HCT116 (cell line): ENCODE data around the gene NOXA1. TPM values are rescaled to one million over a fixed set of nuclear protein-coding genes. Genes with fewer than 3 reads are reported as not detected.

ENCODE experiments used
- ATAC-seq: fragments of 200-7000 bp; cut with Tn5 transposase; 2 replicates; pipeline ENCODE4 v1.9.1; 2020; ENCODE audit warnings: mild to moderate bottlenecking, moderate library complexity
- BruUV-seq: library from RNA; stranded (reverse); fragments of 400-500 nt; replicated peaks from 2 replicates; lab custom pipeline; 2021; lab: Mats Ljungman, UMichigan
- CTCF ChIA-PET: fragments of 300-600 bp; sonication (Branson Sonifier 250); formaldehyde crosslinking; loops from one replicate; lab custom pipeline; 2021; ENCODE audit warnings: antibody characterized with exemption; lab: Charles Lee
- POLR2A ChIA-PET: fragments of 300-600, 350-600 bp; sonication (Branson Sonifier 250); formaldehyde crosslinking; loops from one replicate; lab custom pipeline; 2021; ENCODE audit warnings: antibody characterized with exemption; lab: Charles Lee
- RAD21 ChIA-PET, 2 experiments: fragments of 300-600 bp; sonication (Branson Sonifier 250); formaldehyde crosslinking; loops; one replicate each; lab custom pipeline; 2023; ENCODE audit warnings: low total read pairs in 2 of 2; ENCODE audit not compliant: uncharacterized antibody in 2 of 2, unreplicated experiment in 2 of 2, low non-redundant PET in 1 of 2; lab: Charles Lee
- DNase-seq: peaks from one replicate; pipeline ENCODE4 v3.0.0-alpha.2; 2010; ENCODE audit warnings: low read depth, low spot score
- H2AFZ ChIP-seq: fragments of 200-600 bp; shearing (Covaris generic), sonication (generic); 2 replicates; pipeline ENCODE4 v1.6.1; 2017; ENCODE audit warnings: low read depth, mixed run types, mixed read lengths, antibody characterized with exemption, low read length; ENCODE audit not compliant: poor library complexity, severe bottlenecking
- H3K27ac ChIP-seq: 2 replicates; pipeline ENCODE4 v1.5.1; 2012; ENCODE audit warnings: low read depth, low read length
- H3K27me3 ChIP-seq: fragments of 200-600 bp; sonication (generic); 2 replicates; pipeline ENCODE4 v1.6.1; 2016; ENCODE audit warnings: mixed run types, low read length, mixed read lengths; ENCODE audit not compliant: insufficient read depth
- H3K36me3 ChIP-seq, 2 experiments: fragments of 200-500 bp in 1 of 2; fragments of 200-600 bp in 1 of 2; sonication (Bioruptor generic) in 1 of 2; sonication (generic) in 1 of 2; 2 replicates each; pipeline versions ENCODE4 v1.5.1 to v1.6.1; 2014 to 2016; ENCODE audit warnings: low read length in 2 of 2, inconsistent platforms in 1 of 2, mixed read lengths in 1 of 2, mixed run types in 1 of 2; ENCODE audit not compliant: insufficient read depth in 2 of 2, control insufficient read depth in 1 of 2
- H3K4me1 ChIP-seq, 2 experiments: fragments of 200-600 bp in 1 of 2; sonication (generic) in 1 of 2; 2 replicates each; pipeline versions ENCODE4 v1.5.1 to v1.6.1; 2012 to 2017; ENCODE audit warnings: low read length in 2 of 2, inconsistent platforms in 1 of 2, mild to moderate bottlenecking in 1 of 2, mixed read lengths in 1 of 2, mixed run types in 1 of 2, moderate library complexity in 1 of 2; ENCODE audit not compliant: insufficient read depth in 2 of 2, control insufficient read depth in 1 of 2
- H3K4me2 ChIP-seq: fragments of 200-600 bp; sonication (generic); 2 replicates; pipeline ENCODE4 v1.6.1; 2017; ENCODE audit warnings: mixed run types, low read length, mixed read lengths
- H3K4me3 ChIP-seq, 2 experiments: fragments of 200-600 bp in 1 of 2; sonication (generic) in 1 of 2; replicated peaks in 1 of 2; 2 replicates each; pipeline ENCODE4 v1.5.1; 2011 to 2016; ENCODE audit warnings: low read length in 2 of 2, control low read depth in 1 of 2, low read depth in 1 of 2, mild to moderate bottlenecking in 1 of 2, mixed read lengths in 1 of 2, mixed run types in 1 of 2
- H3K79me2 ChIP-seq: fragments of 200-600 bp; sonication (generic); 2 replicates; pipeline ENCODE4 v1.6.1; 2017; ENCODE audit warnings: mild to moderate bottlenecking, mixed run types, low read length, moderate library complexity, mixed read lengths; ENCODE audit not compliant: insufficient read depth
- H3K9ac ChIP-seq: fragments of 200-600 bp; sonication (generic); 2 replicates; pipeline ENCODE4 v1.6.1; 2016; ENCODE audit warnings: low read length, mixed read lengths
- H3K9me2 ChIP-seq: fragments of 200-600 bp; sonication (generic), shearing (Covaris generic); 2 replicates; pipeline ENCODE4 v1.6.1; 2017; ENCODE audit warnings: mixed run types, mild to moderate bottlenecking, moderate library complexity; ENCODE audit not compliant: insufficient read depth
- H3K9me3 ChIP-seq, 2 experiments: fragments of 200-500 bp in 1 of 2; fragments of 200-600 bp in 1 of 2; sonication (Bioruptor generic) in 1 of 2; sonication (generic) in 1 of 2; 2 replicates each; pipeline ENCODE4 v1.6.1; 2014 to 2017; ENCODE audit warnings: low read length in 2 of 2, mixed read lengths in 2 of 2, inconsistent platforms in 1 of 2, low read depth in 1 of 2, mild to moderate bottlenecking in 1 of 2, mixed run types in 1 of 2, moderate library complexity in 1 of 2; ENCODE audit not compliant: control insufficient read depth in 1 of 2, insufficient read depth in 1 of 2
- H4K20me1 ChIP-seq: fragments of 200-600 bp; sonication (generic), shearing (Covaris generic); 2 replicates; pipeline ENCODE4 v1.6.1; 2017; ENCODE audit warnings: mixed run types, mild to moderate bottlenecking, moderate library complexity; ENCODE audit not compliant: insufficient read depth
- CBX3 ChIP-seq: IDR thresholded peaks from 2 replicates; pipeline ENCODE4 v1.6.1; 2012; ENCODE audit warnings: low read depth
- CEBPB ChIP-seq: IDR thresholded peaks from 2 replicates; pipeline ENCODE4 v1.6.1; 2012; ENCODE audit warnings: low read depth
- EGR1 ChIP-seq: IDR thresholded peaks from 2 replicates; pipeline ENCODE4 v1.6.1; 2012; ENCODE audit warnings: low read depth
- ELF1 ChIP-seq: IDR thresholded peaks from 2 replicates; pipeline ENCODE4 v1.6.1; 2012; ENCODE audit warnings: low read depth, borderline replicate concordance
- EZH2 ChIP-seq: fragments of 200-600 bp; sonication (generic); IDR thresholded peaks from 2 replicates; pipeline ENCODE4 v1.6.1; 2017; ENCODE audit warnings: antibody characterized with exemption, mixed run types
- EZH2phosphoT487 ChIP-seq: fragments of 200-600 bp; IDR thresholded peaks from 2 replicates; pipeline ENCODE4 v1.6.1; 2018; ENCODE audit warnings: antibody characterized with exemption, borderline replicate concordance
- FOSL1 ChIP-seq: IDR thresholded peaks from 2 replicates; pipeline ENCODE4 v1.6.1; 2012; ENCODE audit warnings: low read depth
- SIN3A ChIP-seq: IDR thresholded peaks from 2 replicates; pipeline ENCODE4 v1.6.1; 2012; ENCODE audit warnings: low read depth
- SRF ChIP-seq: IDR thresholded peaks from 2 replicates; pipeline ENCODE4 v1.6.1; 2012; ENCODE audit warnings: low read depth
- TCF7L2 ChIP-seq: IDR thresholded peaks from 2 replicates; pipeline ENCODE4 v1.7.0; 2011; ENCODE audit warnings: borderline replicate concordance, inconsistent platforms; ENCODE audit not compliant: insufficient read depth, insufficient read length; ENCODE audit errors: extremely low read depth
- YY1 ChIP-seq: IDR thresholded peaks from 2 replicates; pipeline ENCODE4 v1.6.1; 2011; ENCODE audit warnings: low read length, low read depth, moderate library complexity, mild to moderate bottlenecking; ENCODE audit not compliant: insufficient replicate concordance; ENCODE audit errors: extremely low read depth
- intact Hi-C: fragments of 100-400 bp; cut with micrococcal nuclease; formaldehyde crosslinking; loops from 2 replicates; pipeline ENCODE4 v1.10.0; 2022
- total RNA-seq: library from RNA; stranded (reverse); gene quantifications from one replicate; pipeline ENCODE4 v1.2.1, GENCODE V29; 2021; ENCODE audit not compliant: unreplicated experiment
- TF ChIP-seq, protein P1 (sequence below): IDR thresholded peaks from 2 replicates; pipeline ENCODE4 v1.6.1; 2011; ENCODE audit warnings: mild to moderate bottlenecking, low read length, moderate library complexity; ENCODE audit not compliant: insufficient replicate concordance; ENCODE audit errors: extremely low read depth
- TF ChIP-seq, protein P2 (sequence below), 3 experiments: fragments of 200-600 bp in 1 of 3; sonication (generic) in 1 of 3; IDR thresholded peaks in 2 of 3; conservative IDR thresholded peaks in 1 of 3; 2 replicates each; pipeline ENCODE4 v1.5.1; 2012 to 2017; ENCODE audit warnings: low read depth in 2 of 3, low read length in 2 of 3, antibody characterized with exemption in 1 of 3, borderline replicate concordance in 1 of 3, control low read depth in 1 of 3, mild to moderate bottlenecking in 1 of 3, mixed read lengths in 1 of 3, mixed run types in 1 of 3, moderate library complexity in 1 of 3; ENCODE audit not compliant: insufficient read depth in 1 of 3

Gene NOXA1
- total RNA-seq, 1 experiment from 2014 or later: 13.2 TPM

DNA sequence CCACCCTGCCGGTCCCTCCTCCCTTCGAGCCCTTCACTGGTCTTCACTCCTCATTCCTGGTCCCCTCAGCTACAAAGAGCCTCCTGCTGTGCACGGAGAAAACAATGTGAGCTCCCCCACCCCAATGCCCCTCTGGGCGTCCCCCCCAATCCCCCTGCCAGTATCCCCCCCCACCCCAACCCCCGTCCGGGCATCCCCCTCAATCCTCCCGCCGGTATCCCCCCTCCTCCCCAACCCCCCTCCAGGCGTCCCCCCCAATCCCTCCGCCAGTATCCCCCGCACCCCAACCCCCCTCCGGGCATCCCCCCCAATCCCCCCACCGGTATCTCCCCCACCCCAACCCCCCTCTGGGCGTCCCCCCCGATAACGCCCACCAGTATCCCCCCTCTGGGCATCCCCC is 43.0 kb upstream of the NOXA1 start (continued):
- TF ChIP-seq EZH2phosphoT487: no peak

DNA sequence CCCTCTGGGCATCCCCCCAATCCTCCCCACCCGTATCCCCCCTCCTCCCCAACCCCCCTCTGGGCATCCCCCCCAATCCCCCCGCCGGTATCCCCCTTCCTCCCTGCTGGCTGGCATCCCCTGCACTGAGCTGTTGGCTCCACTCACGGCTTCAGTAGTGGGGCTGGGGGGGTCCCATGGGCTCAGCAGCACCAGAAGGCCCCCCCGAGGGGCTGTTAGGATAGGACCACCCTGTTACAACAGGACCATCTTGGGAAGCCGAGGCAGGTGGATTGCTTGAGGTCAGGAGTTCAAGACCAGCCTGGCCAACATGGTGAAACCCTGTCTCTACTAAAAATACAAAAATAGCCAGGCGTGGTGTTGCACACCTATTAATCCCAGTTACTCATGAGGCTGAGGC is 42.6 kb upstream of the NOXA1 start:
- H3K9me2 ChIP-seq: no peaks in the 10 kb centered on the region
- no peaks in the 10 kb centered on the region; a peak in 1 of 4 replicates for H3K36me3 ChIP-seq
- no peak overlapping the region for H2AFZ ChIP-seq
- TF ChIP-seq ELF1 (no peak), TCF7L2 (no peak), EZH2phosphoT487 (no peak), CEBPB (no peak), EGR1 (no peak), CBX3 (no peak), EZH2 (no peak), SIN3A (no peak), FOSL1 (no peak), YY1 (no peak), SRF (no peak)
- TF ChIP-seq, protein P1, sequence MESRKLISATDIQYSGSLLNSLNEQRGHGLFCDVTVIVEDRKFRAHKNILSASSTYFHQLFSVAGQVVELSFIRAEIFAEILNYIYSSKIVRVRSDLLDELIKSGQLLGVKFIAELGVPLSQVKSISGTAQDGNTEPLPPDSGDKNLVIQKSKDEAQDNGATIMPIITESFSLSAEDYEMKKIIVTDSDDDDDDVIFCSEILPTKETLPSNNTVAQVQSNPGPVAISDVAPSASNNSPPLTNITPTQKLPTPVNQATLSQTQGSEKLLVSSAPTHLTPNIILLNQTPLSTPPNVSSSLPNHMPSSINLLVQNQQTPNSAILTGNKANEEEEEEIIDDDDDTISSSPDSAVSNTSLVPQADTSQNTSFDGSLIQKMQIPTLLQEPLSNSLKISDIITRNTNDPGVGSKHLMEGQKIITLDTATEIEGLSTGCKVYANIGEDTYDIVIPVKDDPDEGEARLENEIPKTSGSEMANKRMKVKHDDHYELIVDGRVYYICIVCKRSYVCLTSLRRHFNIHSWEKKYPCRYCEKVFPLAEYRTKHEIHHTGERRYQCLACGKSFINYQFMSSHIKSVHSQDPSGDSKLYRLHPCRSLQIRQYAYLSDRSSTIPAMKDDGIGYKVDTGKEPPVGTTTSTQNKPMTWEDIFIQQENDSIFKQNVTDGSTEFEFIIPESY: no peak
- TF ChIP-seq, protein P2, sequence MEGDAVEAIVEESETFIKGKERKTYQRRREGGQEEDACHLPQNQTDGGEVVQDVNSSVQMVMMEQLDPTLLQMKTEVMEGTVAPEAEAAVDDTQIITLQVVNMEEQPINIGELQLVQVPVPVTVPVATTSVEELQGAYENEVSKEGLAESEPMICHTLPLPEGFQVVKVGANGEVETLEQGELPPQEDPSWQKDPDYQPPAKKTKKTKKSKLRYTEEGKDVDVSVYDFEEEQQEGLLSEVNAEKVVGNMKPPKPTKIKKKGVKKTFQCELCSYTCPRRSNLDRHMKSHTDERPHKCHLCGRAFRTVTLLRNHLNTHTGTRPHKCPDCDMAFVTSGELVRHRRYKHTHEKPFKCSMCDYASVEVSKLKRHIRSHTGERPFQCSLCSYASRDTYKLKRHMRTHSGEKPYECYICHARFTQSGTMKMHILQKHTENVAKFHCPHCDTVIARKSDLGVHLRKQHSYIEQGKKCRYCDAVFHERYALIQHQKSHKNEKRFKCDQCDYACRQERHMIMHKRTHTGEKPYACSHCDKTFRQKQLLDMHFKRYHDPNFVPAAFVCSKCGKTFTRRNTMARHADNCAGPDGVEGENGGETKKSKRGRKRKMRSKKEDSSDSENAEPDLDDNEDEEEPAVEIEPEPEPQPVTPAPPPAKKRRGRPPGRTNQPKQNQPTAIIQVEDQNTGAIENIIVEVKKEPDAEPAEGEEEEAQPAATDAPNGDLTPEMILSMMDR (IDR thresholded peaks at IDR 0.05 in 2 of 3, conservative IDR thresholded peaks at IDR 0.05 in 1 of 3; ENCODE audit: borderline replicate concordance in 1 of 3, insufficient read depth in 1 of 3, low read depth in 2 of 3, low read length in 2 of 3): no peak
- no peak overlapping the region for H3K9ac ChIP-seq
- no peaks in the 10 kb centered on the region for H3K79me2 ChIP-seq
- no TSS peak for BruUV-seq
- no peak for ATAC-seq
- RAD21 ChIA-PET: no interaction called here
- no peak for DNase-seq
- H3K27ac ChIP-seq: no peak overlapping the region
- no peaks in the 10 kb centered on the region for H3K4me1 ChIP-seq
- H3K4me2 ChIP-seq: no peak overlapping the region
- H3K27me3 ChIP-seq: no peaks in the 10 kb centered on the region
- no peaks in the 10 kb centered on the region; a peak in 1 of 4 replicates for H3K9me3 ChIP-seq
- no peaks in the 10 kb centered on the region for H4K20me1 ChIP-seq
- CTCF ChIA-PET: no interaction called here
- intact Hi-C loops: no loop called here
- no peak overlapping the region for H3K4me3 ChIP-seq
- POLR2A ChIA-PET: no interaction called here
